UCSD-AML1 (cell line): ENCODE results near the gene SDS.

Experiments used
- DNase-seq: peaks from one replicate; lab custom pipeline; 2025; ENCODE audit not compliant: unreplicated experiment; lab: John Stamatoyannopoulos, UW

Gene SDS

GRCh38 chr12:113427882-113428281 is 24.2 kb upstream of the SDS start:
- DNase-seq, result no peak

- DNase-seq, result no peak
Measured at GRCh38 chr12:113425960-113426453, 22.3 kb upstream of the SDS start.

- peak; percentile 73 for DNase-seq
Measured at GRCh38 chr12:113424915-113425823, 21.5 kb upstream of the SDS start.

GRCh38 chr12:113424456-113424855 is 20.8 kb upstream of the SDS start:
- DNase-seq, result no peak

- peak; percentile 18 for DNase-seq
Measured at GRCh38 chr12:113422886-113423669, 19.4 kb upstream of the SDS start.

- DNase-seq, result peak; percentile 83
Measured at GRCh38 chr12:113422030-113422885, 18.6 kb upstream of the SDS start, which contains the start of gene SDSL. SDSL (plus strand) TSS chr12:113422380; CDS start chr12:113427983, 5,603 bp downstream.

- no peak for DNase-seq
Measured at GRCh38 chr12:113420996-113421595, 17.4 kb upstream of the SDS start.

GRCh38 chr12:113418213-113418879 is 14.7 kb upstream of the SDS start:
- no peak for DNase-seq

GRCh38 chr12:113416091-113416754 is 12.5 kb upstream of the SDS start:
- DNase-seq, result peak; percentile 33

- no peak for DNase-seq
Measured at GRCh38 chr12:113414519-113415038, 10.9 kb upstream of the SDS start.

GRCh38 chr12:113413488-113413939 is 9.8 kb upstream of the SDS start:
- DNase-seq, result peak; percentile 20

- no peak for DNase-seq
Measured at GRCh38 chr12:113409462-113410124, 5.9 kb upstream of the SDS start.

- DNase-seq, result no peak
Measured at GRCh38 chr12:113408756-113409298, 5.1 kb upstream of the SDS start.

GRCh38 chr12:113407931-113408600 is 4.4 kb upstream of the SDS start:
- no peak for DNase-seq

GRCh38 chr12:113405694-113406093 is 2.0 kb upstream of the SDS start:
- no peak for DNase-seq

- DNase-seq, result no peak
Measured at GRCh38 chr12:113402586-113403260, 964 bp downstream of the SDS start.
